GM18870 (cell line): Measurements from ENCODE around the gene HOXD1.

Experiments used
- ATAC-seq: cut with Tn5 transposase; IDR thresholded peaks from one replicate; pipeline ENCODE4 v1.9.1; 2021; ENCODE audit warnings: moderate library complexity; ENCODE audit not compliant: unreplicated experiment

HOXD1 gene

DNA sequence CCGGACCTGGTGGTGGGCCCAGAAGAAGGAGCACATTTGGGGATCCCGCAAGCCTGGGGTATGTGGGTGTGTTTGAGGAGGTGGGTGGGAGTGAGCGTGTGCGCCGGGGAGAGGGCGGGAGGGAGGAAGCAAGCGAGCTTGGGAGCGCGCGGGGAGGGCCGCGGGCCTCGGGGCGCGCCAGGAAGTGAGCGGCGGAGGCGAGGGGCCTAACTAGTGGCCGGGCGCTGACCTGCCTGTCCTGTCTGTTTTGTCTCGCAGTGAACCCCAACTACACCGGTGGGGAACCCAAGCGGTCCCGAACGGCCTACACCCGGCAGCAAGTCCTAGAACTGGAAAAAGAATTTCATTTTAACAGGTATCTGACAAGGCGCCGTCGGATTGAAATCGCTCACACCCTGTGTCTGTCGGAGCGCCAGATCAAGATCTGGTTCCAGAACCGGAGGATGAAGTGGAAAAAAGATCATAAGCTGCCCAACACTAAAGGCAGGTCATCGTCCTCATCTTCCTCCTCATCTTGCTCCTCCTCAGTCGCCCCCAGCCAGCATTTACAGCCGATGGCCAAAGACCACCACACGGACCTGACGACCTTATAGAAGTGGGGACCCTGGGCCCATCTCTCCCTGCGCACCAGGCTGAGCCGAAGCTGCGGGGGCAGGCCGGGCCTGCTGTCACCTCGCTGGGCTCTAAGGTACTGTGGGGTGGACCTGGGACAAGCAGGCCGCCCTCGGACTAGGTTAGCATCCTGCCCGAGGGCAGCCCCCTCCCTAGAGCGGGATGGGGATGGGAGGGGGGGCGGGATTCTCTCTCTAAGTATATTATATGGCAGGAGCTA lies 35.9 kb upstream of the HOXD1 start:
- no peak for ATAC-seq

GRCh38 chr2:176154576-176155252 lies 33.8 kb upstream of the HOXD1 start:
- ATAC-seq = no peak

DNA sequence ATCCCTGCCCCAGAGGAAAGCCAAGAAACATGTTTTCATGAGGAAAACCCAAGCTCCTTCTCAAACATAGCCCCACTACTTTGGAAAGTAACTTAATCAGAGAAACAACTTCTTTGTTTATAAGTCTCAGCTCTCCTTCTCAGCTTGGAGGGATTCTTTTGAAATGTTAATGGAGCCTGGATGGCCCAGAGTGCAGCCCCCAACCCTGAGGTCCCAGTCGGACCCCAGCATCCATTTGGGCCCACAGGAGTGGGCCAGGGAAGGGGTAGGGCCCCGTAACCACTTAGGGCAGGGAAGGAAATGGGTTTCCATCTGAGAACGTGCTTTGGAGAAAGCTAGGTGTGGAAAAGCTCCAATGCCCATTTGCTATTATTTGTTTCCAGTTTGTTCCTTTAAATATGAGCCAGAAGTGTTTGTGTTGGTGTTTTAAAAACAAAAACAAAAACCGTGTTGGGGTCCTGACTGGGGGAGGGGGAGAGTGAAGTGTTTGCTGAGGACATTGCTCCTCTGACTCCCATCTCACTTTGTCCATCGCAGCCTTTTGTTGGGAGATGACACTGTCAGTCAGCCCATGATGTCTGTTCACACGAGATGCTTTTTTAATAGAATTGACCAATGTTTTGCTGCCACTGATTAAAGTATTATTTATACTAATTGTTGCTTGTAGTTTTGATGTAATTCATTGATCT lies 33.0 kb upstream of the HOXD1 start:
- no peak for ATAC-seq

- ATAC-seq = no peak
Observed at GRCh38 chr2:176156301-176156806, 32.1 kb upstream of the HOXD1 start.

- no peak for ATAC-seq
Observed at GRCh38 chr2:176156807-176157498, 31.5 kb upstream of the HOXD1 start, which contains the start of gene HOXD3. HOXD3 (plus strand) TSS chr2:176157307; CDS start chr2:176169115, 11,808 bp downstream.

GRCh38 chr2:176157499-176158185 lies 30.8 kb upstream of the HOXD1 start:
- ATAC-seq = no peak

GRCh38 chr2:176158186-176158591 lies 30.3 kb upstream of the HOXD1 start:
- ATAC-seq = no peak

- no peak for ATAC-seq
Observed at GRCh38 chr2:176158855-176159662, 29.4 kb upstream of the HOXD1 start.

DNA sequence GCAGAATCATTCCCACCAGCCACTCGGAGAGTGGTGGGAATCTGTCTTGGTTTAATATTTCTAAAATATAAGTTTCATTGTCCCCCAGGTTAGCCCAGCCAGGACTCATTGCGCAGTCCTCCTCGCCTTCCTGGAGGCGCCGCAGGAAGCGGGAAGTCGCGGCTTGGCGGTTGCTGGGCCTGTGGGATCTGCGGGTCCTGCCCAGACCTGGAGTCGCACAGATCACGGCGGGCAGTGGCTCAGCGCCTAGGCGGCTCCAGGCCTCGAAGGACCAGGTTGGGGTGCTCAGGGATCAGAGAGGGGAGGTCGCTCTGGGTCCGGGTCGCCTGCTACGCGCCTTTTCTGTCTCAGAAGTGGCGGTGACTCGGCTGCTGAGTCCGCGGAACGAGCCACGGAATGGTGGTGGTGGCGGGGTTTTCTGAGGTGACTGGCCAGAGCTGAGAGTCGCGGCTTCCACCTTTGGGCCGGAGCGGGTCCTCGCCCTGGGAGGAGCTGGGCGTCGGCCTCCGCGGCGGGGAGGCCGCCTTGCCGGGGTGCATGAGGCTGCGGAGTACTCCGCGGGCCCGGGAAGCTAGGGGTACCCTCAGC lies 28.7 kb upstream of the HOXD1 start:
- no peak for ATAC-seq

- no peak for ATAC-seq
Observed at GRCh38 chr2:176160251-176160985, 28.1 kb upstream of the HOXD1 start.

- no peak for ATAC-seq
Observed at GRCh38 chr2:176160986-176161824, 27.3 kb upstream of the HOXD1 start.

GRCh38 chr2:176161825-176162626 lies 26.4 kb upstream of the HOXD1 start:
- ATAC-seq = no peak

GRCh38 chr2:176162911-176163671 lies 25.4 kb upstream of the HOXD1 start:
- no peak for ATAC-seq

- ATAC-seq = no peak
Observed at GRCh38 chr2:176163672-176164056, 24.8 kb upstream of the HOXD1 start.

DNA sequence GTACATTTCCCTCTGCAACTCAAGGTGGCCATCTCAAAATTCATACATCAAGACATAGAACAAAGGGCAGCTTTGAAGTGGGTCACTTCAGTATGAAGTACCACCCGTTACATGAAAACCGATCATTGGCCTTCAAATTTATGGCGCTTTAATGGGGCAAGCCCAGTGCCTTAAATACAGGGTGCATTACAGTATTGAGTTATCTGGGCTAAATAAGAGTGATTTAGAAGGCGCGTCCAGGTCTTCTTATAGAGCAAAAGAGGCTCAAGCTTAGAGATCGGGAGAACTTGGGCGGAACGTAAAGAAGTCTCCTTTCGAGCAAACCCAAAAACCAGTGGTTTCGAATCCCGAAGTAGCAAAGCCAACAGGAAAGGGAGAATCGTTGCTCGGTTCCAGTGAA lies 24.3 kb upstream of the HOXD1 start:
- ATAC-seq = no peak
